ENCODE results near the gene ITPR1. TPM values are rescaled to one million over a fixed set of nuclear protein-coding genes. Genes with fewer than 3 reads are reported as not detected.

Gene ITPR1
- total RNA-seq, 2 donors from 2014 or later: 7.0 to 18.2 TPM

- Histone ChIP-seq H3K4me1 (no peaks in the 10 kb centered on the region), H3K9ac (ENCODE audit: low read depth in 2 of 2, low read length in 2 of 2) (no peak overlapping the region), H3K9me3 (no peaks in the 10 kb centered on the region), H3K36me3 (no peaks in the 10 kb centered on the region), H3K27me3 (no peaks in the 10 kb centered on the region), H3K27ac (no peak overlapping the region), H3K4me3 (no peak overlapping the region)
- no peak for TF ChIP-seq CTCF (IDR thresholded peaks at IDR 0.05)
- DNase-seq: no peak
- intact Hi-C loops (cut with DNase I): no loop called here
Measured at GRCh38 chr3:4793311-4793710, 300.2 kb downstream of the ITPR1 start.

GRCh38 chr3:4794331-4794730 lies 301.2 kb downstream of the ITPR1 start:
- Histone ChIP-seq H3K36me3 (no peaks in the 10 kb centered on the region), H3K27me3 (no peaks in the 10 kb centered on the region), H3K4me3 (no peak overlapping the region), H3K4me1 (no peaks in the 10 kb centered on the region), H3K27ac (no peak overlapping the region), H3K9ac (ENCODE audit: low read depth in 2 of 2, low read length in 2 of 2) (no peak overlapping the region), H3K9me3 (no peaks in the 10 kb centered on the region)
- DNase-seq: no peak
- TF ChIP-seq CTCF (IDR thresholded peaks at IDR 0.05): no peak
- intact Hi-C loops (cut with DNase I): no loop called here

GRCh38 chr3:4794798-4795197 lies 301.6 kb downstream of the ITPR1 start:
- DNase-seq: no peak
- H3K9ac ChIP-seq (ENCODE audit: low read depth in 2 of 2, low read length in 2 of 2): no peak overlapping the region
- no peaks in the 10 kb centered on the region for H3K4me1 ChIP-seq
- H3K27me3 ChIP-seq: no peaks in the 10 kb centered on the region
- no peak for TF ChIP-seq CTCF (IDR thresholded peaks at IDR 0.05)
- H3K27ac ChIP-seq: no peak overlapping the region
- no peak overlapping the region for H3K4me3 ChIP-seq
- no peaks in the 10 kb centered on the region for H3K9me3 ChIP-seq
- intact Hi-C loops (cut with DNase I): no loop called here
- H3K36me3 ChIP-seq: no peaks in the 10 kb centered on the region

- no peak for TF ChIP-seq CTCF (IDR thresholded peaks at IDR 0.05)
- no peak for DNase-seq
- Histone ChIP-seq H3K27me3 (no peaks in the 10 kb centered on the region), H3K27ac (no peak overlapping the region), H3K9ac (ENCODE audit: low read depth in 2 of 2, low read length in 2 of 2) (no peak overlapping the region), H3K36me3 (no peaks in the 10 kb centered on the region), H3K4me1 (no peaks in the 10 kb centered on the region), H3K9me3 (no peaks in the 10 kb centered on the region), H3K4me3 (no peak overlapping the region)
- intact Hi-C loops (cut with DNase I): no loop called here
Measured at GRCh38 chr3:4795905-4796304, 302.8 kb downstream of the ITPR1 start.

GRCh38 chr3:4797201-4797705 lies 304.1 kb downstream of the ITPR1 start:
- no peak for TF ChIP-seq CTCF (IDR thresholded peaks at IDR 0.05)
- Histone ChIP-seq H3K9me3 (no peaks in the 10 kb centered on the region), H3K4me1 (no peaks in the 10 kb centered on the region), H3K9ac (ENCODE audit: low read depth in 2 of 2, low read length in 2 of 2) (no peak overlapping the region), H3K27me3 (no peaks in the 10 kb centered on the region), H3K36me3 (no peaks in the 10 kb centered on the region), H3K4me3 (no peak overlapping the region), H3K27ac (no peak overlapping the region)
- no peak for DNase-seq
- intact Hi-C loops (cut with DNase I): no loop called here
